Kidney capillary endothelial cell (primary cell): ENCODE data around the gene RPS23.
A peak's percentile ranks its signal among the peaks of the same experiment; 100 is the strongest.
"Not testable (repeated sequence)": the region's sequence is repeated elsewhere in the genome, so short reads cannot be mapped to it uniquely, and the experiment has no call there.

ENCODE experiments used
- DNase-seq: peaks from one replicate; pipeline ENCODE4 v3.0.0-alpha.2; 2018; ENCODE audit warnings: low spot score

The RPS23 gene

DNA sequence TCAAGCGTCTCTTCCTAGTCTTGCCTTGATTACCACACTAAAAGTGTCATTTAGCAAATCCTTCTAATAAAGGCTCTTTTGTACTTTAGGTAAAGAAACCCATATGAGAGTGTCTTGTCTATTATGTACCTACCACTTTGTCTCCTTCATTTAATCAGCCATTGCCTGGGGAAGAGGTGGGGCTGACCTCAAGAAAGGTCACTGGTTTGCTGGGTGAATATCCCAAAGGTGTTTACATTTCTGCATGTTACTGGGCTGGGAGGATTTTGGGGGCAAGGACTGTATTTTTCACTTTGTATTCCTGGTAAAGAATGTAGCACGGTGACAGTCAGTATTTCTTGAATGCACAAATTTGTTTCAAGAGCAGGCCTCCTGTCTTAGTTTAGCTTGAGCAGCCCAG is 11.9 kb upstream of the RPS23 start:
- no peak for DNase-seq

GRCh38 chr5:82287625-82288024 is 9.5 kb upstream of the RPS23 start:
- no peak for DNase-seq

DNA sequence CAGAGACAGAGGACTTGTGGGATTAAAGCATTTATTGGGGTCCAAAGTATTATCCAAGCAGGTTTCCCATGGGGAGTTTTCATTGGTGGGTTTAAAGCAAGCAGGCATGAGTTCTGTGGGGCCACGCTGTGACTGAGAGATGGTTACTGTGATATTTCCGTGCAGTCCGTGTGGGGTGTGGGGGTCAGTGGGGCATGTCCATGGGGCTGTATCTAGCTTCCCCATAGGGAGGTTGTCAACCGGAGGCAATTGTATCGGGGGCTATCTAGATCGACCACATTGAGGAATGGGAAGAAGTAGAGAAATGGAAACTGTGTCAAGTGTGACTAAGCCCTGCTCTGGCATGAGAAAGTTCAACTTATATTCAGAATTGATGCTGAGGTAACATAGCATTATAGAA is 7.1 kb upstream of the RPS23 start:
- no peak for DNase-seq

DNA sequence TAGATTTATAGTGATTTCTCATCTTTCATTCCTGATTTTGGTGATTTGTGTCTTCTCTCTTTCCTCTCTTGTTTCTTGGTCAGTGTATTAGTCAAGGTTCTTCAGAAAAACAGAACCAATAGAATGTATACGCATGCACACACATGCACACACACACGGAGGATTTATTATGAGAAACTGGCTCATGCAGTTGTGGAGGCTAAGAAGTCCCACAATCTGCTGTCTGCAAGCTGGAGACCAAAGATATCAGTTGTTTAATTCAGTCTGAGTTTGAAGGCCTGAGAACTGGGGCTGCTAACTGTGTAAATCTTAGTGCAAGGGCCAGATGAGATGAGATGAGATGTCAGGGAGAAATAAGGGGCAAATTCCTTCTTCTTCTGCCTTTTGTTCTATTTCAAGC is 5.7 kb upstream of the RPS23 start:
- no peak for DNase-seq

- no peak for DNase-seq
These were observed 687 bp upstream of the RPS23 start for GRCh38 chr5:82278711-82279370.

GRCh38 chr5:82277613-82277986 is 554 bp downstream of the RPS23 start:
- DNase-seq = peak; percentile 7

DNA sequence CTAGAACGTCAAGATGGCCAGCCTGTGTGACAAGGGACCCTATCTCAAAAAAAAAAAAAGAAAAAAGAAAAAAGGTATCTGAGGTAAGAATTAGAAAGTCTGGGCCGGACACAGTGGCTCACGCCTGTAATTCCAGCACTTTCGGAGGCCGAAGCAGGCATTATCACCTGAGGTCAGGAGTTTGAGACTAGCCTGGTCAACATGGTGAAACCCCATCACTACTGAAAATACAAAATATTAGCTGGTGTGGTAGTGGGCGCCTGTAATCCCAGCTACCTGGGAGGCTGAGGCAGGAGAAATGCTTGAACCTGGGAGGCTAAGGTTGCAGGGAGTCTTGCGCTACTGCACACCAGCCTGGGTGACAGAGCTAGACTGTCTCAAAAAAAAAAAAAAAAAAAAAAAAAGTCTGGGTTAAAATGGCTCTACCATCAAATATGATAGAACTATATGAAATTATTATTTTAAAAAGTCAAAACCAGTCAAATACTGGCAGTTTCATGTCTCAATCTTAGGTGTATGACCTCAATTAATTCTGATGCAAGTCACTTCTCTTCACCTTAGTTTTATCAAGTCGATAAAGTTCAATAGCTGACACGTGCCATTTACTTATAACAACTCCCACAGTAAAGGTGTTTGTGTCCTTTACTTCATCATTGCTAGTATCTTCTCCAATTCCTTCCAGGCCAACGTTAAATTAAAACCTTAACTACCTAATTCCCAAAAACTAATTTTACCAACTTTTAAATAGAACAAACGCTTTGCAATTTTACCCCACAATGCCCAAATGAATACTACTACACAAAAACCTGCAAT is 1.1 kb downstream of the RPS23 start:
- peak; percentile 13 for DNase-seq

DNA sequence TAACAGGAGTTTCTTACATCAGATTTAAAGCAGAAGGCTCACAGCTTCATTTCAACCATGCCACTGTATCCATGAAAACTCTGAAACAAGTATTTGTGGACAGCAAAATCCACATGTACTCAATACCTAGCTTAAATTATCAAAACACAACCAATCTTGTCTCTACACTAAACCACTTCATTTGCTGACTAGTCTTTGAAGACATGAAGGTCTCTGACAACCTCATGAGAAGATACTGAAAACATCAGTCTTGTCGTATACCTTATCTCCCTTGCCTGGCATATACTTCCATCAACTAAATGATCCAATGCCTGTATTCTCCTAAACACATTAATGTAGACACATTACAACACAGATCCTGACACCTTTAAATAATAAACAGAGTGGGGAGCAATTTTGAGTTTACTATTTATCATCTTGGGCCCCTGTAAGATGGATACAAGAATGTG is 2.9 kb downstream of the RPS23 start:
- no peak for DNase-seq

- DNase-seq = no peak
These were observed 3.6 kb downstream of the RPS23 start for GRCh38 chr5:82274343-82275211.

DNA sequence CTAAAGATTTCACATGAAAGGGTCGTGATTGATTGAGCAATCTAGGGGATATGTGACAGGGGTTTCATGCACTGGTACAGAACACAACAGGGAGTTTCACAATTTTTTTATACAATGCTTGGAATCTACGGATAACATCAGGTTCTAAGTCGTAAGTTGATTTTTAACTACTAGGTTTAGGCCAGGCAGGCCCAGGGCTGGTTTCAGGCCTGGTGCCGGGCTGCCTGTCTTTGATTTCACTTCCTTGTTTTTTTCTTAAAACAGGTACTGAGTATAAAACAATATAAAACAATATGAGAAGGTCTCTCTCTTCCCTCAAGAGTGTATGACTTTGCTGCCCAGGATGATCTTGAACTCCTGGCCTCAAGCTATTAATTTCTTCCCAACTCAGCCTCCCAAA is 4.7 kb downstream of the RPS23 start:
- DNase-seq = not testable (repeated sequence)

DNA sequence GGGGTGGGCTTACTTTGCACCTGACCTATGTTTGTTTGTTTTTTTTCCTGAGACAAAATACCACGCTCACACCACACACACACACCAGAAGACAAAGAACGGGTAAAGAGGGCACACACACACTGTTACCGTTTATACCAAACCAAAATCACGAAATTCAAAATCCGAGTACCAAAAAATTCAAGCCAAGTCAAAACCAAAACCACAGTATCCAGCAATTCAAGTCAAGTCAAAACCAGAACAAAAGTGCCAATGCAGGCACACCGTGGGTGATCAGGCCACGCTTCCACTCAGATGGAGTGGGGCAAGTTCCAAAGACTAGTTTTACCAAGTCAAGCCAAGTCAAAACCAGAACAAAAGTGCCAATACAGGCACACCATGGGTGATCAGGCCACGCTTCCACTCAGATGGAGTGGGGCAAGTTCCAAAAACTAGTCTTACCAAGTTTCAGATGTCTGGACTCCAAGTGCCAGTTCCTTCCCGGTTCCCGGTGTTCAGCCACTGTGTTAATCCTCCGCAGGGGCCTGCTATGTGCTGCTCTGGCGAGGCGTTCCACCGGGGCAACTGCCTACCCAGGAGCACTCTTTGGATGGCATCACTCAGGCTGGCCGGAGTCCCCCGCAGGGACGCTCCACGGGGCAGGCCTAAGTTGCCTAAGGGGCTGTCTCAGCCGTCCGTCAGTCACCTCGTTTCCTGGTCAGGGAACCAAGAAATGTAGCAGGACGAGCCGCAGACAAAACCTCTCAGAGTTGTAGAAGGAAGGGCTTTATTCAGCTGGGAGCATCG is 5.4 kb downstream of the RPS23 start:
- DNase-seq = not testable (repeated sequence)

- peak; percentile 70 for DNase-seq
These were observed 8.8 kb downstream of the RPS23 start for GRCh38 chr5:82269363-82269762.

DNA sequence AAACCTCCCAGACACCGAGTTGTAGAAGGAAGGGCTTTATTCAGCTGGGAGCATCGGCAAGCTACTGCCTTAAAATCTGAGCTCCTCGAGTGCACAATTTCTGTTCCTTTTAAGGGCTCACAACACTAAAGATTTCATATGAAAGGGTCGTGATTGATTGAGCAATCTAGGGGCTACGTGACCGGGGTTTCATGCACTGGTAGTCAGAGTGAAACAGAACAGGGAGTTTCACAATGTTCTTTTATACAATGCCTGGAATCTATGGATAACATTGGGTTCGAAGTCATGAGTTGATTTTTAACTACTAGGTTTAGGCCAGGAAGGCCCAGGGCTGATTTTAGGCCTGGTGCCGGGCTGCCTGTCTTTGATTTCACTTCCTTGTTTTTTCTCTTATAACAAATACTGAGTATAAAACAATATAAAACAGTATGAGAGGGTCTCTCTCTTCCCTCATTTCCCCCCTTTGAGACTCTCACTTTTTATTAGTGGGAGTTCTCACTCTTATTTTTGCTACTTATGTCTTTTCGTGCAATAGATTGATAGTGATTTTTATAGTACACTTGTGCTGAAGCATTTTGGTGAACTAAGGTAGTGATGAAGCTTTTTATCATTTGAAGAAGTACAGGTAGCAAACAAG is 10.7 kb downstream of the RPS23 start:
- DNase-seq = not testable (repeated sequence)

DNA sequence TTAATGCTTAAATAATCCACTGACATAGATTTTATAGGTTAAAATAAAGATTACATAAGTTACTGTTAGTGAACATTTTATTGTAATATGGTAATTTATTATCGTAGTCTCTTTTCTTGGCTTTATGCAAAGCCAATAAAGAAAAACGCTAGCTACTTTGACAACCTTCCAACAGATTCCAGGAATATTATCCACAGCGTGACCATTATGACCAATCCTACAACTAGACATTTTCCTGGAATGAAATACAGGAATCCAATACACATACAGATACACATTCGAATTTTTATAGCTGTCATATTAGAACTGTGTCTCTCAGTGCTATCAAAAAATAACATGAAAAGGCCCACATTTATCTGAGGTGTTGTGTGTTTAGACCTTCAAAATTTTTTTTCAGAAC is 13.1 kb downstream of the RPS23 start:
- DNase-seq = no peak

GRCh38 chr5:82259172-82259800 is 18.9 kb downstream of the RPS23 start:
- DNase-seq = peak; percentile 15

DNA sequence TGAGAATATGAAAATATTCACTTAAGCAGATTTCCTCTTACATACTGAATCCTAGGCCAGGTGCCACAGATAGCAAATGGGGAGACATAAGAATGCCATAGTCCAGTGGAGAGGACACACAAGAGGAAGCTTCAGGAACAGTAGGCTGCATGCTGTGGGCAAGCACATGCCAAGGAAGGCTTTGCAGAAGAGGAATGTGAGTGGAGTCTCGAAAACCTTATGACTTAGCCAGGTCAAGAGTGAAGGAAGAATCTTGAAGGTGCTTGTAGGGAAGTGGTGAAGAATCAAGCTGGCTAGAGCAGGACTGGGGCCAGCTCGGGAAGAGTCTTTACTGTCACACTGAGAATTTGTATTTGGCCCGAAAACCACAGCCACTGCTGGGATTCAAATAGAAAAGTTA is 20.4 kb downstream of the RPS23 start:
- no peak for DNase-seq

DNA sequence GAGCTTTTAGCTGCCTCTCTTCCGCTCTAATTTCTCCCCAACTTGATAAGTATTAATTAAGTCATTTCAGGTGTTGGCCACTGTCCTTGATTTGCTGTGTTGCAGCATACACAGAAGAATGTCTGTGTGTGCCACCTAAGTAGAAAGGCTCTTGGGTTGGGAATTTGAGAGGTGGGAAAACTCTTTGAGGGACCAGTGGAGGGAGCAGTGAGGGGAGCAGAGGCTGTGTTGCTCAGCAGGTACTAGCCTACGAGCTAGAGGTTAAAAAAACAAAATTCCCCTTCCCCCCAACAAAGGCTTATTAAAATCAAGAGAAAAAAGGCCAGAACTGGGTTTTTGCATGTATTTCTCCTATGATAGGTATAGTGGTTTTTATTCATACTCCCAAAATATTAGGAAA is 20.9 kb downstream of the RPS23 start:
- no peak for DNase-seq

DNA sequence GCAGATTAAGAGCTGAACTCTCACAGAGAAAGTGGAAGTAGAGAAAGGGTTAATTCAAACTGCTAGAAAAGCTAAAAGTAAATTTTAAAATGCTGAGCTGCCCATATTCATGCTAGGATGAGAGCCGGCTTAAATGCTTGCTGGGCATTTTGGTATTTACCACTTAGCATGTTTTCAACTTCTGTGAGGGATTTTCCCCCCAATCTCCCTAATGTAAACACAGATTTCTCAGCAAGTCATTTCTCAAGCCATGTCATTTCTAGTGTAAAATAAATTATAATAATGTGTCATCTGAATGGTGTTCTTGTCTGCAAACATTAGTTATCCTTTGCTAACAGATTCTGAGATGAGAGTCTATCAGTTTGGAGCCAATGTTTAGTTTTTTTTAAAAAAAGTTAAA is 22.3 kb downstream of the RPS23 start:
- no peak for DNase-seq

DNA sequence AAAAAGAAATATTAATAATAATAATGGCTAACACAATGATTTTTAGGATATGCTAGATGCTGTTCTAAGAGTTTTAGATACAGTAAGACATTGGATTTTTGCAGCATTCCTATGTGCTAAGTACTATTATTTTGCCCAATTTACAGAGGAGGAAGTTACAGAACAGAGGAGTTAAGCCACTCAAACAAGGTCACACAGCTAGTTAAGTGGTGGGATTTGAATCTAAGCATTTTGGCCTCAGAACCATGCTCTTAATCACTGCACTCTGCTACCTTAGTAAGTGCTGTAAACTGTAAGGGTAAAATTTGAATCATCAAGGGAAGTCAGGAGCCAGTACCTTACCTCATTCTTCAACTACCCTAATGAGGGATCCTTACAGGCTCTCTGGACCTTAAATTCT is 25.4 kb downstream of the RPS23 start:
- no peak for DNase-seq

DNA sequence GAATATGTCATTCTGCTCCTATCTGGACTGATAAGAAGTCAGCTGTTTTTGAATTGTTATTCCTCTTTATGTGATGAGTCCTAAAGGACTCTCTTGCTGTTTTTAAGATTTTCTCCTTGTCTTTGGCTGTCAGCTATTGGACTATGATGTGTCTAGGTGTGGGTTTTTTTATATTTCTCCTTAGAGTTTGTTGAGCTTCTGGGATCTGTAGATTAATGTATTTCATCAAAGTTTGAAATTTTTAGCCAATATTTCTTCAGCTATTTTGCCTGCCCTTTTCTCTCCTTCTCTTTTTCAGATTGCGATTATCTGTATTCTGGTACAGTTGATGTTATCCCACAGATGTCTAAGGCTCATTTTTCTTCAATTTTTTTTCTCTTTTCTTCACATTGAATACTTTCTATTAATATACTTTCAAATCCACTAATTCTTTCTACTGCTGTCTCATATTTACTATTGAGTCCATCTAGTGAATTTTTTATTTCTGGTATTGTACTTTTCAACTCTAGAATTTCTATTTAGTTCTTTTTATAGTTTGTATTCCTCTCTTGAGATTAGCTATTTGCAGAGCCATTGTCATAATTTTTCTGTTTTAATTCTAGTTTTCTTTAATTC is 31.1 kb downstream of the RPS23 start:
- DNase-seq = no peak
